H1 (cell line): Measurements from ENCODE around the gene IL16. TPM values are rescaled to one million over a fixed set of nuclear protein-coding genes. Genes with fewer than 3 reads are reported as not detected.

Source experiments
- CTCF ChIA-PET: fragments of 300-600 bp; sonication (Branson Sonifier 250); formaldehyde crosslinking; loops from one replicate; lab custom pipeline; 2021; ENCODE audit not compliant: partially characterized antibody; lab: Charles Lee
- POLR2A ChIA-PET: fragments of 300-600 bp; sonication (Branson Sonifier 250); formaldehyde crosslinking; loops from one replicate; lab custom pipeline; 2021; ENCODE audit warnings: inconsistent platforms; ENCODE audit not compliant: partially characterized antibody; lab: Charles Lee
- DNase-seq, 2 experiments: peaks; one replicate each; pipeline versions ENCODE4 v3.0.0 to v3.0.0-alpha.2; 2010 to 2022; ENCODE audit warnings: low spot score in 2 of 2, low read depth in 1 of 2, mixed read lengths in 1 of 2
- FAIRE-seq: peaks from 2 replicates; lab custom pipeline; 2011; peaks lifted over from hg19 to GRCh38; lab: Jason Lieb, UNC
- H2AFZ ChIP-seq: 2 replicates; pipeline ENCODE4 v1.8.1; 2012; ENCODE audit warnings: low read length, inconsistent platforms
- H2AK5ac ChIP-seq: 2 replicates; pipeline ENCODE4 v1.6.1; 2013; ENCODE audit warnings: low read depth, low read length
- H2BK120ac ChIP-seq: replicated peaks from 2 replicates; pipeline ENCODE3; 2013; ENCODE audit warnings: low read depth, low read length, inconsistent platforms
- H2BK12ac ChIP-seq: 2 replicates; pipeline ENCODE4 v1.6.1; 2013; ENCODE audit warnings: low read depth, low read length
- H2BK15ac ChIP-seq: 2 replicates; pipeline ENCODE4 v1.6.1; 2013; ENCODE audit warnings: low read length
- H2BK20ac ChIP-seq: 2 replicates; pipeline ENCODE4 v1.6.1; 2013; ENCODE audit warnings: low read length
- H2BK5ac ChIP-seq: 2 replicates; pipeline ENCODE4 v1.6.1; 2013; ENCODE audit warnings: low read depth, low read length
- H3K14ac ChIP-seq: 2 replicates; pipeline ENCODE4 v1.6.1; 2013; ENCODE audit warnings: inconsistent platforms; ENCODE audit not compliant: insufficient read length
- H3K18ac ChIP-seq: 2 replicates; pipeline ENCODE4 v1.6.1; 2013; ENCODE audit warnings: low read length; ENCODE audit errors: extremely low read depth
- H3K23ac ChIP-seq: 2 replicates; pipeline ENCODE4 v1.6.1; 2013; ENCODE audit warnings: inconsistent platforms; ENCODE audit not compliant: insufficient read length
- H3K23me2 ChIP-seq: 2 replicates; pipeline ENCODE4 v1.6.1; 2013; ENCODE audit warnings: low read depth, low read length
- H3K27ac ChIP-seq: 2 replicates; pipeline ENCODE4 v1.6.1; 2011; ENCODE audit warnings: low read depth, low read length, inconsistent platforms
- H3K27me3 ChIP-seq, 4 experiments: replicated peaks in 1 of 4; 1 replicate in 1 of 4; 2 replicates in 3 of 4; pipeline versions ENCODE4 v1.6.1 to v1.8.1; 2011 to 2013; ENCODE audit warnings: low read length in 3 of 4, mild to moderate bottlenecking in 3 of 4, inconsistent platforms in 2 of 4, mixed read lengths in 2 of 4, moderate library complexity in 1 of 4; ENCODE audit not compliant: control insufficient read depth in 3 of 4, insufficient read depth in 3 of 4; ENCODE audit errors: extremely low read depth in 1 of 4
- H3K36me3 ChIP-seq, 4 experiments: 2 replicates each; pipeline versions ENCODE4 v1.6.1 to v1.8.1; 2011 to 2013; ENCODE audit warnings: mild to moderate bottlenecking in 4 of 4, low read length in 3 of 4, moderate library complexity in 2 of 4, control low read depth in 1 of 4, inconsistent platforms in 1 of 4; ENCODE audit not compliant: insufficient read depth in 4 of 4, control insufficient read depth in 2 of 4
- H3K4ac ChIP-seq: replicated peaks from 2 replicates; pipeline ENCODE3; 2013; ENCODE audit warnings: low read length, low read depth, mixed read lengths, inconsistent platforms; ENCODE audit not compliant: insufficient read length
- H3K4me1 ChIP-seq, 4 experiments: replicated peaks in 1 of 4; 1 replicate in 1 of 4; 2 replicates in 3 of 4; pipeline versions ENCODE4 v1.6.1 to v1.8.1; 2011 to 2013; ENCODE audit warnings: low read length in 3 of 4, inconsistent platforms in 2 of 4, mixed read lengths in 1 of 4; ENCODE audit not compliant: insufficient read depth in 4 of 4, control insufficient read depth in 3 of 4
- H3K4me2 ChIP-seq, 2 experiments: 2 replicates each; pipeline versions ENCODE4 v1.6.1 to v1.8.1; 2011 to 2013; ENCODE audit warnings: low read depth in 2 of 2, low read length in 2 of 2, control low read depth in 1 of 2, inconsistent platforms in 1 of 2, mild to moderate bottlenecking in 1 of 2; ENCODE audit not compliant: insufficient read depth in 1 of 2
- H3K4me3 ChIP-seq, 4 experiments: fragments of 200-600, 300-600 bp in 1 of 4; sonication (generic), shearing (Covaris generic), sonication (Bioruptor Twin) in 1 of 4; 2 replicates each; pipeline versions ENCODE4 v1.5.1 to v1.8.1; 2011 to 2016; ENCODE audit warnings: low read length in 4 of 4, low read depth in 3 of 4, control low read depth in 2 of 4, inconsistent platforms in 2 of 4, mild to moderate bottlenecking in 2 of 4, mixed read lengths in 1 of 4, moderate library complexity in 1 of 4; ENCODE audit not compliant: insufficient read depth in 2 of 4; ENCODE audit errors: extremely low read depth in 1 of 4
- H3K56ac ChIP-seq: replicated peaks from 2 replicates; pipeline ENCODE3; 2013; ENCODE audit warnings: low read depth, mild to moderate bottlenecking, mixed read lengths, low read length, inconsistent platforms; ENCODE audit not compliant: insufficient read length
- H3K79me1 ChIP-seq: 2 replicates; pipeline ENCODE4 v1.6.1; 2013; ENCODE audit warnings: low read depth, low read length, control low read depth
- H3K79me2 ChIP-seq, 2 experiments: 2 replicates each; pipeline versions ENCODE4 v1.6.1 to v1.8.1; 2012 to 2013; ENCODE audit warnings: low read length in 2 of 2, mild to moderate bottlenecking in 2 of 2, inconsistent platforms in 1 of 2; ENCODE audit not compliant: insufficient read depth in 2 of 2, control insufficient read depth in 1 of 2
- H3K9ac ChIP-seq, 4 experiments: replicated peaks in 1 of 4; 1 replicate in 1 of 4; 2 replicates in 3 of 4; pipeline versions ENCODE4 v1.6.1 to v1.8.1; 2011 to 2013; ENCODE audit warnings: low read depth in 3 of 4, low read length in 3 of 4, control low read depth in 2 of 4, mild to moderate bottlenecking in 2 of 4, moderate library complexity in 2 of 4, inconsistent platforms in 1 of 4; ENCODE audit errors: extremely low read depth in 1 of 4
- H3K9me3 ChIP-seq, 2 experiments: 2 replicates each; pipeline versions ENCODE4 v1.6.1 to v1.8.1; 2012 to 2013; ENCODE audit warnings: mild to moderate bottlenecking in 2 of 2, moderate library complexity in 2 of 2, control low read depth in 1 of 2, inconsistent platforms in 1 of 2, low read depth in 1 of 2, low read length in 1 of 2, mixed read lengths in 1 of 2; ENCODE audit not compliant: insufficient read depth in 2 of 2
- H4K20me1 ChIP-seq, 2 experiments: replicated peaks in 1 of 2; 2 replicates each; pipeline versions ENCODE3 to v1.8.1; 2011 to 2013; ENCODE audit warnings: inconsistent platforms in 2 of 2, low read length in 2 of 2, mild to moderate bottlenecking in 1 of 2; ENCODE audit not compliant: insufficient read depth in 2 of 2, control insufficient read depth in 1 of 2
- H4K5ac ChIP-seq: 2 replicates; pipeline ENCODE4 v1.6.1; 2013; ENCODE audit warnings: low read length, low read depth, mixed read lengths, inconsistent platforms; ENCODE audit not compliant: insufficient read length
- H4K8ac ChIP-seq: 2 replicates; pipeline ENCODE4 v1.8.0; 2013; ENCODE audit warnings: mild to moderate bottlenecking, moderate library complexity, low read length, inconsistent platforms; ENCODE audit not compliant: insufficient read depth; ENCODE audit errors: extremely low read depth
- H4K91ac ChIP-seq: replicated peaks from 2 replicates; pipeline ENCODE3; 2013; ENCODE audit warnings: low read length, mixed read lengths, inconsistent platforms; ENCODE audit not compliant: insufficient read length
- JUN ChIP-seq: IDR thresholded peaks from 2 replicates; pipeline ENCODE4 v1.6.1; 2011; ENCODE audit warnings: low read depth, mild to moderate bottlenecking, improper control_type of control experiment, low read length
- KDM1A ChIP-seq: fragments of 200-600, 300-600 bp; sonication (generic); IDR thresholded peaks from 2 replicates; pipeline ENCODE4 v1.7.1; 2016; ENCODE audit warnings: mild to moderate bottlenecking, low read length, borderline replicate concordance
- POLR2A ChIP-seq, 2 experiments: IDR thresholded peaks; 1 replicate in 1 of 2; 2 replicates in 1 of 2; pipeline ENCODE4 v1.6.1; 2011; ENCODE audit warnings: low read depth in 2 of 2, low read length in 2 of 2, mild to moderate bottlenecking in 2 of 2; ENCODE audit errors: control extremely low read depth in 1 of 2
- RNF2 ChIP-seq: fragments of 200-900, 300-1000 bp; sonication (generic); IDR thresholded peaks from 2 replicates; pipeline ENCODE4 v1.7.1; 2016; ENCODE audit warnings: borderline replicate concordance, low read depth, mild to moderate bottlenecking, antibody characterized with exemption, low read length; ENCODE audit not compliant: poor library complexity, severe bottlenecking; ENCODE audit errors: missing control alignments
- SP1 ChIP-seq: IDR thresholded peaks from 2 replicates; pipeline ENCODE4 v1.6.1; 2011; ENCODE audit warnings: low read depth, low read length
- SRF ChIP-seq: IDR thresholded peaks from 2 replicates; pipeline ENCODE4 v1.6.1; 2011; ENCODE audit warnings: mild to moderate bottlenecking, low read depth, low read length, moderate library complexity
- TEAD4 ChIP-seq: IDR thresholded peaks from 2 replicates; pipeline ENCODE4 v1.6.1; 2012; ENCODE audit warnings: low read depth, low read length, inconsistent platforms, mixed read lengths
- WGBS, 2 experiments: shearing (Covaris generic) in 1 of 2; methylation state at CpG; one replicate each; pipeline versions ENCODE4 v1.1.6 to v1.1.7; 2013 to 2015; ENCODE audit warnings: low lambda C conversion rate in 2 of 2, mixed read lengths in 2 of 2, inconsistent platforms in 1 of 2, low coverage in 1 of 2, missing lambda C conversion rate in 1 of 2; ENCODE audit not compliant: insufficient replicate concordance in 2 of 2, insufficient coverage in 1 of 2, insufficient read length in 1 of 2; ENCODE audit errors: extremely low coverage in 1 of 2, missing lambda C conversion rate in 1 of 2; 5-methylcytosine and 5-hydroxymethylcytosine counted together
- polyA plus RNA-seq, 7 experiments: library from polyadenylated mRNA; depleted of rRNA in 3 of 7; stranded (reverse) in 5 of 7; unstranded in 2 of 7; fragments of >200 nt in 5 of 7; fragments of 200-250 nt in 2 of 7; gene quantifications; 1 replicate in 5 of 7; 2 replicates in 1 of 7; 4 replicates in 1 of 7; pipeline versions ENCODE4 v1.2.1 to v1.2.3, GENCODE V29; 2011 to 2013; ENCODE audit warnings: missing spikeins in 2 of 7, mixed read lengths in 2 of 7
- total RNA-seq: library from RNA; stranded (reverse); fragmentation: NEBNext Ultra II Directional; extraction: Animal tissue kit (Norgen Biotek cat#: 25700); gene quantifications from 2 replicates; pipeline ENCODE4 v1.2.1, GENCODE V29; 2021

The IL16 gene
- total and polyA plus RNA-seq, 2 of the 8 experiments (the other 6 are each of a cell fraction or from before 2014, with no cell fraction given): 0.03 to 0.09 TPM

- Histone ChIP-seq H3K56ac (no peak overlapping the region), H3K36me3 (no peaks in the 10 kb centered on the region), H3K14ac (no peak overlapping the region), H3K23me2 (peaks cover 6% of the 10 kb centered on the region; the same call in 1 of the 2 replicates), H4K8ac (no peak overlapping the region), H2BK20ac (no peak overlapping the region), H3K79me2 (no peaks in the 10 kb centered on the region), H2AFZ (no peak overlapping the region), H3K27ac (no peak overlapping the region), H2BK5ac (no peak overlapping the region), H2BK15ac (no peak overlapping the region), H4K5ac (no peak overlapping the region), H3K4me2 (no peak overlapping the region), H3K4ac (no peak overlapping the region), H4K91ac (no peak overlapping the region), H3K4me1 (peaks cover 0 to 8% (median 2%) of the 10 kb centered on the region in 4 experiments; a peak in 5 of 7 replicates), H3K27me3 (0 out of 7 replicates have a peak, but pooled peaks cover 0 to 3% (median 0%) of the 10 kb centered on the region in 4 experiments), H3K4me3 (no peak overlapping the region), H2BK12ac (no peak overlapping the region), H2BK120ac (no peak overlapping the region), H4K20me1 (peaks cover 0 to 1% of the 10 kb centered on the region in 2 experiments), H3K9ac (no peak overlapping the region), H3K9me3 (no peaks in the 10 kb centered on the region), H2AK5ac (no peak overlapping the region), H3K18ac (no peak overlapping the region), H3K79me1 (no peaks in the 10 kb centered on the region), H3K23ac (no peak overlapping the region)
- DNase-seq (no peak), FAIRE-seq (no peak)
- WGBS, 2 experiments: 76% methylated on average over 3 of the region's 3 CpGs; no CpG with 5 or more reads in 1 of the 2 experiments
- ChIA-PET POLR2A (no interaction called here), CTCF (interaction anchor here (0.7 to 2.9 kb wide), 11 partner anchors 9 to 401 kb away, joined by 3 to 13 read pairs (median 4); no protein-coding TSS in a partner anchor)
- TF ChIP-seq JUN: no peak
- TF ChIP-seq KDM1A: no peak
- no peak for TF ChIP-seq POLR2A (IDR thresholded peaks at IDR 0.05; ENCODE audit: control extremely low read depth in 1 of 2, low read depth in 2 of 2, low read length in 2 of 2)
- no peak for TF ChIP-seq SRF
- no peak for TF ChIP-seq SP1
- TF ChIP-seq RNF2: no peak
- TF ChIP-seq TEAD4: no peak
Observed at GRCh38 chr15:81327516-81327915, 130.8 kb downstream of the IL16 start.
